GM21390 (cell line): ENCODE data around the gene ARMC8.
A peak's percentile ranks its signal among the peaks of the same experiment; 100 is the strongest.

ENCODE experiments used
- ATAC-seq: cut with Tn5 transposase; IDR thresholded peaks from one replicate; pipeline ENCODE4 v1.9.1; 2021; ENCODE audit not compliant: unreplicated experiment

Gene ARMC8

DNA sequence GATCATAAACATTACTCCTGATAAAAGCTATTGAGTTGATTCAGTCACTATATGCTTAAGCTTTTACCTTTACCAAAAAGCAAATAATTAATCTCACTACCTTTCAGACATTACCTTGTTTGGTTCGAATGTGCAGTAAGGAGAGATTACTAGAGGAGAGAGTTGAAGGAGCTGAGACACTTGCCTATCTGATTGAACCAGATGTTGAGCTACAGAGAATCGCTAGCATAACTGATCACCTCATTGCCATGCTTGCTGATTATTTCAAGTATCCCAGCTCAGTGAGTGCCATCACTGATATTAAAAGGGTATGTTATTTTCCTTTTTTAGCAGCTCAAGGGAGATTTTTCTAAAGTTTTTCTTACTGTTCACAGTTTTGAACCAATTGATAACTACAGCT is 54.6 kb downstream of the ARMC8 start:
- no peak for ATAC-seq

DNA sequence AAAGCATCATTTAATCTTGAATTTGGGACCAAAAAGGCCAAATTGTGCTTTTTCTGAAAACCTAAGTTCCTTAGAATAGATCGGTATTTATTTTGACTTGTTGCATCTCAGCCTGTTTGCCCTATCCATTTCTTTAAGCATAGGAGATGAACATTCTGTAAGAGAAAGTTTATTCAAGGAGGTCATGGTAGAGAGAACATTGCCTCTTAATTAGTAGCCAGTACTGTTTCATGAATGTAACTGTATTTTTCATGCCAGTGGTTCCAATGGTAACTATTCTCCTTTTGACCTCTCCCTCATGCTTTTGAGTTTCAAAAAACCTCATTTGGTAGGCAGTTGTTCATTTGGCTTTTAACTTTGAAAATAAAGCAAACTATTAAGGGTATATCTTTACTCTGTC is 55.4 kb downstream of the ARMC8 start:
- no peak for ATAC-seq

DNA sequence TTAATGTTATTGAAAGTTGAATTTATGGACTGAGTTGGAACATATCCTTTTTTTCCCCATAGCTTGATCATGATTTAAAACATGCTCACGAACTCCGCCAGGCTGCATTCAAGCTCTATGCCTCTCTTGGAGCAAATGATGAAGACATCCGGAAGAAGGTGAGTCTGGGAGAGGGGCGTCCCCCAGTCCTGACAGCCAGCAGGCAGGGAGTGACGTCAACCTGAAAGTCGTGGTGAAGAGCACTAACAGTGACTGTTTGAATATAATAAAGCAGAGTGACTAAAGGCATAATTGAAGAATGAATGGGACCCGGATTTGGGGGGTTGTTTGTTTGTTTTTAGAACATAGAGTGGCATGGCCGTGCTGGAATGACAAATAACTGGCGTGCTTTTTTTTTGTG is 57.9 kb downstream of the ARMC8 start:
- ATAC-seq = no peak

GRCh38 chr3:138249636-138250035 is 62.5 kb downstream of the ARMC8 start:
- no peak for ATAC-seq

GRCh38 chr3:138253609-138254008 is 66.5 kb downstream of the ARMC8 start:
- ATAC-seq = no peak

DNA sequence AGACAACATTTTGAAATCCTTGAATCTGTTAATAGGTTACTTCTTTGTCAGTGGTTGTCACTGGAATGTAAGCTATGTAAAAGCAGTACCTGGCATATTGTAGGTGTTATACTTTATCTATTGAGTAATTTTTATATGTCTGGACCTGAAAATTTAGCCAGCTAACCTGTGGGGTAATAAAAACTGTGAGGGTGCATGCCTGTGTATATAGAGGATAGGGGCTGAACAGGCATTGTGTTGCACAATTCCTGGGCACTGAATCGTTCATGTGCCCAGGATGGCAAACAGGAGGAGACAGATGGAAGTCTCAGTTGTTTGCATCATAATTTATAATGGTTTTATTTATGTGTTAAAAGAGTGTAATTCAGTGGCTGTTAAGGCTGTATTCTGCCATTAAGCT is 67.1 kb downstream of the ARMC8 start:
- no peak for ATAC-seq

GRCh38 chr3:138256022-138256421 is 68.9 kb downstream of the ARMC8 start:
- no peak for ATAC-seq

- no peak for ATAC-seq
These were observed 70.9 kb downstream of the ARMC8 start for GRCh38 chr3:138257986-138258385.

GRCh38 chr3:138259126-138259525 is 72.0 kb downstream of the ARMC8 start:
- ATAC-seq = no peak

GRCh38 chr3:138260611-138261010 is 73.5 kb downstream of the ARMC8 start:
- no peak for ATAC-seq

DNA sequence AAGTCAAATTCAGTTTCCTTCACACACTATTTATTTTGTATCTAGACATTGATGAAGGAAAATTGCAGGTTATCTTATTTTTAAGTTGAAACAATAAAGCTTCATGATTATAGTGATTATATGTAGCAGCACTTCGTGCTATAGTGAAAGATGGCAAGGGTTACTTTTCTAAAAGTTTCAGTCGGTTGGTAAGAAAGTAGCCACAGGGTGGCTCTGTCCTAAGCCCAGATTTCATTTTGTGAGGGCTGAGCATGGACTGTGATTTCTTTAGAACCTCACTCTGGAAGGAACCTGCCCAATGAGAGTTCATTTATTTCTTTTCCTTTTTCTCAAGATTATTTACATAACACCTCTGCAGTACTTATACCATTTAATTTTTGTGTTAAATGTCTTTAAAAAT is 76.0 kb downstream of the ARMC8 start:
- ATAC-seq = no peak

DNA sequence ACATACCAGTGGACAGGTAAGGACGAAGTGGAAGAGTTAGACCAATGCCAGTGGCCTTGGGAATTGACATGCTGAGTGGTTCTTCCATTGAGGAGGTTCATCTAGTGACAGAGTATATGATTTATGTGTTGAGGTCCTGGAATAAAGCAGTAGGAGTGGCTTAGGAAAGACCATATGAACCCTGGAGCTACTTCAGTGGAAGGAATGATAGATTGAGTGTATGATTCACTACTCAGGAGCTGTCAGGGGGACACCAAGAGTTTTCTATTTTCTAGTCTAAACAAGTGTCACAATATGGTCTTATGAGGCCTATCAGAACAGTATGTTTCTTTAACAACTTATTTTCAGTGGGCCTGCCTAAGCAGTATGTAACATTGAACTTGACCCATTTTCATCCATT is 78.6 kb downstream of the ARMC8 start:
- ATAC-seq = no peak

DNA sequence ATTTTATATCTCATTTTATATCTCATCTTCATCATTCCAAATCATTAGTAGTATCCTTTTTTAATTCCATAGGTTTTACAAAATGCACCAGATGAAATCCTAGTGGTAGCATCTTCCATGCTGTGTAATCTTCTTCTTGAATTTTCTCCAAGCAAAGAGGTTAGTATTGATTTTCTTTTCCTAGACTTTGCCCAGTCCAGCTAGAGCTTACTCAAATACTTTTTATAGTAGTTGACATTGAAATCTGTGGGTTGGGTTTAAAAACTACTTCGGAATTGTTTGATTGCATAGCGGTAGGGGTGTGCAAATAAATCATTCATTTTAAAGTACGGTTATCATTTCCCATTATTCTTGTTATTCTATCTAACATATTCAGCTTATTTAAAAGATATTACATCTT is 80.0 kb downstream of the ARMC8 start:
- no peak for ATAC-seq

- ATAC-seq = no peak
These were observed 83.1 kb downstream of the ARMC8 start for GRCh38 chr3:138270245-138270644.

DNA sequence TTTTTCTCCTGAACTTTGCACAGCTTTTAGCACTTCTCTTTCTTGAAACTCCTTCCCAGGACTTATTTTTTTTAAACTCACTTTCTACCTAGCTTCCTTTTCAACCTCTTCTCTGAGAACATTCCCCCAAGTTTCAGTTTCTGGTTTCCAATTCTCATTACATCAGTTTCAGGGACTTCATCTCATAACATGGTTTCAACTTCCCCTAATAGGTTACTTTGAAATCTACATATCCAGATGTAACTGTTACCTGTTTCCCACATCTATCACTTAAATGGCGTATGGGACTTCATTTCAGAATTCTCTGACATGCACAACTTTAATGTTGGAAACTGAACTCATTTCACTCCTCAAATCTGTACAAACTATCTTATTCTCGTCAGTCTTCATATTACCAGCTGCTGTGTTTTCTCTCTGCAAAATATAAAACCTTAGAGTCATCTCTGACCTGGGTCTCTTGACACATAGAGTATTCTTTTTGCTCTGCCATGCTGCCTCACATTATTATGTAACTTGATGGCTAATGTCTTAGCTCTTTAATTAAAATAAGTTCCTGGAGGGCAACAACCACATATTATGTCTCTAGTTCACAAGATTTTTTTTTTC is 84.2 kb downstream of the ARMC8 start:
- ATAC-seq = peak; percentile 81

DNA sequence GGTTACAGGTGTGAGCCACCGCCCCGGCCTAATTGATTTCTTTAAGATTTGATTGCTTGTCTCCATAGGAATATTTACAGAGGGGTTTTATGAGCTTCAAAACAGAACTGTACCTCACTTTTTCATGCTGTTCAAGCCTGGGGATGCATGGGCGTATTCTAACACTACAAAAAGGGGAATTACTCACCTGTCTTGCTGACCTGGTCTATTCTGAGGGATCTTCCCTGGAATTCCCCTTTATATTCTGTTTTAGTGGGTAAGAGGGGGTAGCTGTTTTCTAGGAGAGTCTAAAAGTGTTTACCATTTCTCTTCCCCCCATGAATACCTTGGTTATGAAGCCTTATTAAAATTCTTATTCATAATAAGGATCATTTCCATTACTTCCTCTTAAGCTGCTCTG is 94.5 kb downstream of the ARMC8 start:
- no peak for ATAC-seq

DNA sequence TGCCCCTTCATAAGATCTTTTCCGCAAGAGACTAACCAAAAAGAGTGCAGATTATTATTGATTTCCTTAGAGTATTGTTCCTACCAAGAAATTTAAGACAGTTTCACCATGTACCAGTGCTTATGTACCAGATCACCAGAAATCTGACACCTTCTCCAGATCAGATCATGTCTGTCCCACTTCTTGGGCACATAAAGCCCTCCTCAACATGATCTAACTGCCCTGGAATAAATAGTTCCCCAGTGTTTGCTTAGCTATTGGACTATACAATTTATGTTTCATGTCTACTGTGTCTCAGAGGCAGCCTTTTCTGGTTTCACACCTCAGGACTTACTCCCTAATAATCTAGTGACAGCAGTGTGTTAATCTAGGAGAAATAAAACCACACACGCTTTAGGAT is 95.7 kb downstream of the ARMC8 start:
- no peak for ATAC-seq

DNA sequence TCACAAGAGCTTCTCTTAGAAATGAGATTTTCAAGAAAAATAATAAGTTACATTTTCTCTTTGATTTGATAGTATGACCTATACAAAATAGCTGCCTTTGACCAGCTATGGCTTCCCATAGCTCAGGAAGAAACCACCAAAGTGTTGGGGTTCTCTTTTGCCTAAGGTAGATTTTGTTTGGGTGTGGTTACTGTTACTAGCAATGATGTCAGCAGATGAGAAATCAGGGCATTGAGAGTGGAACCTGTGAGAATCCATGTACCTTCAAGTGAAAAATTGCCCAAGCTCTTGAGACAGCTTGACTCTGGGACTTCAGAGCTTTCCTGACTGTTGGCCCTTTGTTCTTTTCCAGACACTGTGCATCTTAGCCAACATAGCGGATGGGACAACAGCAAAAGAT is 97.0 kb downstream of the ARMC8 start:
- no peak for ATAC-seq

- no peak for ATAC-seq
These were observed 97.9 kb downstream of the ARMC8 start for GRCh38 chr3:138284957-138285477.

GRCh38 chr3:138289260-138289659 is 102.2 kb downstream of the ARMC8 start:
- no peak for ATAC-seq

DNA sequence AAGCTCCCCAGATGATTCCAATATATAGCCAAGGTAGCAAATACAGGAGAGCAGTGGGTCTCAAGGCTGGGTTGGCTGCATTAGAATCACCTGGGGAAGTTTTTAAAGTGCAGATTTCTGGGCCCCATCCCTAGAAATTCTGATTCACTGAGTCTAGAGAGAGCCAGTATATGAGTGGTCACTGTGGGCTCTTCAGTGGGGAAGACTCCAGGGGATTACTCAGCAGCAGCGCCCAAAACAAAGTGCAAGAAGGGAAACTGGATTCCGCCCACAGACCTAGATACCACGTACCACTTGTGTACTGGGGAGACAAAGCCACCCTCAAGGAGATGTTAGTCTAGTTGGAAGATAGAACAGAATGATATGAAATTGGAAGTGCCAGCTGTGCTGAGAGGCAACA is 102.6 kb downstream of the ARMC8 start:
- no peak for ATAC-seq

GRCh38 chr3:138296639-138297038 is 109.5 kb downstream of the ARMC8 start:
- no peak for ATAC-seq

DNA sequence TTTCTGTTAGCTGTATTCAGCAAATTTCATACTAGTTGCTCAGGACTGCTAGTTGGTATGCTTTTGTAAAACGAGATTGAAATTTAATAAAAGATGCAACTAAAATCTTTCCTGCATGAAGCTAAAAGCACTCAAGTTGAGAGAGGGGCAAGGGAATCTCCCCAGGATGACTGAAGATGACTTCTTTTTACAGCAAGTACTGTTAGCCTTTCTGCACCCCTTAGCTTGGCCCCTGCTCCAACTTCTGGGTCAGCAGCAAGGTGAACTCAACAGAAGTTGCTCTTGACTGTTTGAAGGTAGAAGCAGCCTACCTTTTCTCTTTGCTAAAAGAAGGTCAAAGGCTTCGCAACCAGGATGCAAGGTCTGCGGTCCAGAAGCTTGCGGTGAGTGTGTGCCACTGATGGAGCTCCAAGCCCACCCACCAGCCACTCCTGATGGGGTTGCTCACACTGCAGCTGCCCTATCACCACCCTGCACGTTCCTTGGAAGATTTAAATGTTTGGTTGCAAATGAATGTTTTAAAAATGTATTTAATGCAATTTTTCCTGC is 110.0 kb downstream of the ARMC8 start:
- ATAC-seq = no peak
